ENCODE measurements around the gene LDB2.

DNA sequence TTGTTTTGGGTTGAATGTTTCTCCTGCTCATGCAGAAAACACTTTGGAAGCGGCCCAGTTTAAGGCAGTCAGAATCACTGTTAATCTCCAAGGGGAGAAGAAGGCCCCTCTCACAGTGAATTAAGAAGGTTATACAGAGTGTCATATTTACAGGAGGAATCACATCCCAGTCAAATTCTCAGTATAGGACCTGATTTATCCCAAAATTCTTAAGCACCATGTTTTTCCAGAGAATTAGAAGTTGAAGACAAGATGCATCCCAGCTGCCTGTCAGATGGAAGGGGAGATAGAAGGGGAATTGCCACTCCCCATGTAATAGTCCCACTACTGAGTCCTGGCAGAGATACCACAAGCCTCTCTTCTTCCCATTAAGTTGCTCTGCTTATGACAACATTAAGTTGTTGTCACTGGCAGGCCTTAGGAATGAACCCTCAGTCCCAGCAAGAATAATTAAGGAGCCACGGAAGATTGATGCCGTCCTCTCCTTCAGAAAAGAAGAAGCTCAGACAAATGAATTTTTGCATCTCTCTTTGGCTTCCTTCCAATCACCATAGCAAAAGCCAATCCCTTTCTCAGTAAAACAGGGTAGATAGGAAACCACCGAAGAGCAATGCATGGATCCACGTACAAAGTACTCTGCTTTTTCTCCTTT, 138.4 kb downstream of the LDB2 start:
- TF ChIP-seq POLR2A (IDR thresholded peaks at IDR 0.05): no peak
- TF ChIP-seq, protein P1, sequence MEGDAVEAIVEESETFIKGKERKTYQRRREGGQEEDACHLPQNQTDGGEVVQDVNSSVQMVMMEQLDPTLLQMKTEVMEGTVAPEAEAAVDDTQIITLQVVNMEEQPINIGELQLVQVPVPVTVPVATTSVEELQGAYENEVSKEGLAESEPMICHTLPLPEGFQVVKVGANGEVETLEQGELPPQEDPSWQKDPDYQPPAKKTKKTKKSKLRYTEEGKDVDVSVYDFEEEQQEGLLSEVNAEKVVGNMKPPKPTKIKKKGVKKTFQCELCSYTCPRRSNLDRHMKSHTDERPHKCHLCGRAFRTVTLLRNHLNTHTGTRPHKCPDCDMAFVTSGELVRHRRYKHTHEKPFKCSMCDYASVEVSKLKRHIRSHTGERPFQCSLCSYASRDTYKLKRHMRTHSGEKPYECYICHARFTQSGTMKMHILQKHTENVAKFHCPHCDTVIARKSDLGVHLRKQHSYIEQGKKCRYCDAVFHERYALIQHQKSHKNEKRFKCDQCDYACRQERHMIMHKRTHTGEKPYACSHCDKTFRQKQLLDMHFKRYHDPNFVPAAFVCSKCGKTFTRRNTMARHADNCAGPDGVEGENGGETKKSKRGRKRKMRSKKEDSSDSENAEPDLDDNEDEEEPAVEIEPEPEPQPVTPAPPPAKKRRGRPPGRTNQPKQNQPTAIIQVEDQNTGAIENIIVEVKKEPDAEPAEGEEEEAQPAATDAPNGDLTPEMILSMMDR (IDR thresholded peaks at IDR 0.05): no peak

All from uterus (tissue), 2 donors.